Osteoblast (primary cell): Measurements from ENCODE around the gene EXOC6. TPM values are rescaled to one million over a fixed set of nuclear protein-coding genes. Genes with fewer than 3 reads are reported as not detected.

Experiments
- DNase-seq: peaks from one replicate; pipeline ENCODE4 v3.0.0; 2011; ENCODE audit warnings: low spot score, mixed read lengths; ENCODE audit not compliant: insufficient read length; ENCODE audit errors: missing footprints
- H2AFZ ChIP-seq: 2 replicates; pipeline ENCODE4 v1.6.0; 2011; ENCODE audit warnings: mild to moderate bottlenecking, low read length
- H3K27ac ChIP-seq: 2 replicates; pipeline ENCODE4 v1.5.1; 2011; ENCODE audit warnings: mild to moderate bottlenecking, low read depth, low read length, moderate library complexity
- H3K27me3 ChIP-seq: 2 replicates; pipeline ENCODE4 v1.6.0; 2012; ENCODE audit warnings: mild to moderate bottlenecking, control low read depth, inconsistent platforms, low read length, moderate library complexity; ENCODE audit not compliant: insufficient read depth
- H3K36me3 ChIP-seq: 2 replicates; pipeline ENCODE4 v1.5.1; 2011; ENCODE audit warnings: mild to moderate bottlenecking, low read length, control low read depth, moderate library complexity; ENCODE audit not compliant: insufficient read depth
- H3K4me1 ChIP-seq: 2 replicates; pipeline ENCODE4 v1.5.1; 2011; ENCODE audit warnings: mild to moderate bottlenecking, low read length, control low read depth, moderate library complexity; ENCODE audit not compliant: insufficient read depth
- H3K4me2 ChIP-seq: 2 replicates; pipeline ENCODE4 v1.6.0; 2011; ENCODE audit warnings: mild to moderate bottlenecking, low read length; ENCODE audit not compliant: insufficient read depth
- H3K4me3 ChIP-seq: fragments of 200-600 bp; sonication (generic); 3 replicates; pipeline ENCODE4 v1.5.1; 2012; ENCODE audit warnings: mild to moderate bottlenecking, low read length, inconsistent platforms; ENCODE audit not compliant: insufficient read depth
- H3K79me2 ChIP-seq: 2 replicates; pipeline ENCODE4 v1.6.0; 2012; ENCODE audit warnings: mild to moderate bottlenecking, low read length, control low read depth, inconsistent platforms; ENCODE audit not compliant: insufficient read depth
- H3K9me3 ChIP-seq: 2 replicates; pipeline ENCODE4 v1.5.1; 2011; ENCODE audit warnings: low read depth, low read length, control low read depth
- H4K20me1 ChIP-seq: 2 replicates; pipeline ENCODE4 v1.6.0; 2012; ENCODE audit warnings: mild to moderate bottlenecking, low read length, control low read depth; ENCODE audit not compliant: insufficient read depth
- total RNA-seq: library from RNA; depleted of rRNA; stranded (reverse); fragments of >200 nt; gene quantifications from 2 replicates; pipeline ENCODE4 v1.2.3, GENCODE V29; 2012
- TF ChIP-seq, protein P1 (sequence below): IDR thresholded peaks from 2 replicates; pipeline ENCODE4 v1.5.1; 2011; ENCODE audit warnings: mild to moderate bottlenecking, low read depth, low read length, moderate library complexity; ENCODE audit errors: extremely low read depth

Gene EXOC6
- total RNA-seq, 1 donor, result 8.7 TPM

GRCh38 chr10:92913973-92914372, 65.7 kb downstream of the EXOC6 start:
- no peak for DNase-seq
- no peak overlapping the region for H3K27ac ChIP-seq
- no peaks in the 10 kb centered on the region for H3K27me3 ChIP-seq
- H3K4me1 ChIP-seq, result no peaks in the 10 kb centered on the region
- H3K4me2 ChIP-seq, result no peak overlapping the region
- no peaks in the 10 kb centered on the region for H3K79me2 ChIP-seq
- no peaks in the 10 kb centered on the region for H3K36me3 ChIP-seq
- no peaks in the 10 kb centered on the region for H4K20me1 ChIP-seq
- no peak overlapping the region for H2AFZ ChIP-seq
- H3K9me3 ChIP-seq, result no peaks in the 10 kb centered on the region
- H3K4me3 ChIP-seq, result no peak overlapping the region
- TF ChIP-seq, protein P1, sequence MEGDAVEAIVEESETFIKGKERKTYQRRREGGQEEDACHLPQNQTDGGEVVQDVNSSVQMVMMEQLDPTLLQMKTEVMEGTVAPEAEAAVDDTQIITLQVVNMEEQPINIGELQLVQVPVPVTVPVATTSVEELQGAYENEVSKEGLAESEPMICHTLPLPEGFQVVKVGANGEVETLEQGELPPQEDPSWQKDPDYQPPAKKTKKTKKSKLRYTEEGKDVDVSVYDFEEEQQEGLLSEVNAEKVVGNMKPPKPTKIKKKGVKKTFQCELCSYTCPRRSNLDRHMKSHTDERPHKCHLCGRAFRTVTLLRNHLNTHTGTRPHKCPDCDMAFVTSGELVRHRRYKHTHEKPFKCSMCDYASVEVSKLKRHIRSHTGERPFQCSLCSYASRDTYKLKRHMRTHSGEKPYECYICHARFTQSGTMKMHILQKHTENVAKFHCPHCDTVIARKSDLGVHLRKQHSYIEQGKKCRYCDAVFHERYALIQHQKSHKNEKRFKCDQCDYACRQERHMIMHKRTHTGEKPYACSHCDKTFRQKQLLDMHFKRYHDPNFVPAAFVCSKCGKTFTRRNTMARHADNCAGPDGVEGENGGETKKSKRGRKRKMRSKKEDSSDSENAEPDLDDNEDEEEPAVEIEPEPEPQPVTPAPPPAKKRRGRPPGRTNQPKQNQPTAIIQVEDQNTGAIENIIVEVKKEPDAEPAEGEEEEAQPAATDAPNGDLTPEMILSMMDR, result no peak

DNA sequence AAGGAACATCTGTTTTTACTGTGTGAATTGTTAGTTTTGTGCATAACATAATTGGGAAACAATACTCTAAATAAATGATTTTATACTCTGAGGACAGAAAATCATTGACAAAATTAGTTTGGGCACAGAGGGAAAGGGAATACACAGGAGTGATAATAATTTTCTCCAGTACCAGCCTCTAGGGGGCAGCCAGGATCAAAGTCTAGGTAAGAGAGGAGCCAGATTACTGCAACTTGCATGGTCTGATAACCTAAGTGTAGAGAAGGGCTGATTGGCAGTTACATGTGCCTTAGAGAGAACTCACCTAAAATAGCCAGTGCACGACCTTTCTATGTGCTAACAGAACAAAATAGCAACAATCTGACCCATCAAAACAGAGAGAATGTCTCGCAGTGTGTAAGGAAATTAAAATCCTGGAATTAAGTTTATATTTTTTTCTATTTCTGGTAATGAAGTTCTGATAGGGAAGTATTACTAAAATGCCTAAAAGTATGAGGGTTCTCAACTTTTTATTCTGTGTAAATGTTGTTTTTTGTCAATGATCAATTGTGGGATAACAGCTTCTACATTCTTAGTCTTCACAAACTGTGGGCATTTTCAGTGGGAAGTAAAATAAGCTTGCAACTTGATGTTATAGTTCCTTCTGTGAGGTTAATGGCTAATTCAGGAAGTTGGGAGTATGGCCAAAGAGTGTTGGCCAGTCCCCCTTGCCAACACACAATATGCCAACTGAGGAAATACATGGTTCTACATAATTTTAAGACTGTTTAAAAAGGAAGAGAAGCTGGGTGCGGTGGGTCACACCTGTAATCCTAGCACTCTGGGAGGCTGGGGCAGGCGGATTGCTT, 66.4 kb downstream of the EXOC6 start:
- TF ChIP-seq, protein P1, result peak; percentile 78
- H3K27ac ChIP-seq, result no peak overlapping the region
- peak; percentile 83 for DNase-seq
- H3K4me3 ChIP-seq, result no peak overlapping the region
- H3K79me2 ChIP-seq, result no peaks in the 10 kb centered on the region
- no peaks in the 10 kb centered on the region for H3K9me3 ChIP-seq
- no peak overlapping the region for H3K4me2 ChIP-seq
- H4K20me1 ChIP-seq, result no peaks in the 10 kb centered on the region
- H3K4me1 ChIP-seq, result no peaks in the 10 kb centered on the region
- no peaks in the 10 kb centered on the region for H3K36me3 ChIP-seq
- H3K27me3 ChIP-seq, result no peaks in the 10 kb centered on the region
- no peak overlapping the region for H2AFZ ChIP-seq

- H3K79me2 ChIP-seq, result no peaks in the 10 kb centered on the region
- TF ChIP-seq, protein P1, result no peak
Measured at GRCh38 chr10:92915892-92916291, 67.6 kb downstream of the EXOC6 start.

DNA sequence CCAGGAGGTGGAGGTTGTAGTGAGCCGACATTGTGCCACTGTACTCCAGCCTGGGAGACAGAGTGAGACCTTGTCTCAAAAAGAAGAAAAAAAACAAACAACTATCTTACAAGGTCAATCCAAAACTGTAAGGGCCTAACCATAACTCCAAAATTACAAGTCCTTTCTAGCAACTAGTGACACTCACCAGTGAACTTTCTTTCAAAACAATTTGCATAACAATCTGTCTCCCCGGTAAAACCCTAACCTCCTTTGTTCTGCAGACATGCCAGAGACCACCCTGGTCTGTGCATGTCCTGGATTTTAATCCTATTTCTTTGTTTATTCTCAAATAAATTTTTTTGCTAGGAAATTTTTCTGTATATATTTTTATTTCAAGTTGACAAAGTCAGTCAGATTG, 68.1 kb downstream of the EXOC6 start:
- H3K4me1 ChIP-seq, result no peaks in the 10 kb centered on the region
- H3K4me3 ChIP-seq, result no peak overlapping the region
- no peaks in the 10 kb centered on the region for H3K27me3 ChIP-seq
- DNase-seq, result peak; percentile 14
- H2AFZ ChIP-seq, result no peak overlapping the region
- H4K20me1 ChIP-seq, result no peaks in the 10 kb centered on the region
- no peaks in the 10 kb centered on the region for H3K9me3 ChIP-seq
- no peak overlapping the region for H3K27ac ChIP-seq
- no peak overlapping the region for H3K4me2 ChIP-seq
- TF ChIP-seq, protein P1, result no peak
- no peaks in the 10 kb centered on the region for H3K79me2 ChIP-seq
- H3K36me3 ChIP-seq, result no peaks in the 10 kb centered on the region

More at GRCh38 chr10:92915892-92916291, 67.6 kb downstream of the EXOC6 start:
- Histone ChIP-seq H3K27me3 (no peaks in the 10 kb centered on the region), H2AFZ (no peak overlapping the region), H3K4me3 (no peak overlapping the region), H3K4me1 (no peaks in the 10 kb centered on the region), H4K20me1 (no peaks in the 10 kb centered on the region), H3K36me3 (no peaks in the 10 kb centered on the region), H3K9me3 (no peaks in the 10 kb centered on the region), H3K27ac (no peak overlapping the region), H3K4me2 (no peak overlapping the region)
- DNase-seq, result no peak
